ENCODE results near the gene DMC1.
"Not testable (repeated sequence)": the region's sequence is repeated elsewhere in the genome, so short reads cannot be mapped to it uniquely, and the experiment has no call there.

Gene DMC1, protein sequence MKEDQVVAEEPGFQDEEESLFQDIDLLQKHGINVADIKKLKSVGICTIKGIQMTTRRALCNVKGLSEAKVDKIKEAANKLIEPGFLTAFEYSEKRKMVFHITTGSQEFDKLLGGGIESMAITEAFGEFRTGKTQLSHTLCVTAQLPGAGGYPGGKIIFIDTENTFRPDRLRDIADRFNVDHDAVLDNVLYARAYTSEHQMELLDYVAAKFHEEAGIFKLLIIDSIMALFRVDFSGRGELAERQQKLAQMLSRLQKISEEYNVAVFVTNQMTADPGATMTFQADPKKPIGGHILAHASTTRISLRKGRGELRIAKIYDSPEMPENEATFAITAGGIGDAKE

DNA sequence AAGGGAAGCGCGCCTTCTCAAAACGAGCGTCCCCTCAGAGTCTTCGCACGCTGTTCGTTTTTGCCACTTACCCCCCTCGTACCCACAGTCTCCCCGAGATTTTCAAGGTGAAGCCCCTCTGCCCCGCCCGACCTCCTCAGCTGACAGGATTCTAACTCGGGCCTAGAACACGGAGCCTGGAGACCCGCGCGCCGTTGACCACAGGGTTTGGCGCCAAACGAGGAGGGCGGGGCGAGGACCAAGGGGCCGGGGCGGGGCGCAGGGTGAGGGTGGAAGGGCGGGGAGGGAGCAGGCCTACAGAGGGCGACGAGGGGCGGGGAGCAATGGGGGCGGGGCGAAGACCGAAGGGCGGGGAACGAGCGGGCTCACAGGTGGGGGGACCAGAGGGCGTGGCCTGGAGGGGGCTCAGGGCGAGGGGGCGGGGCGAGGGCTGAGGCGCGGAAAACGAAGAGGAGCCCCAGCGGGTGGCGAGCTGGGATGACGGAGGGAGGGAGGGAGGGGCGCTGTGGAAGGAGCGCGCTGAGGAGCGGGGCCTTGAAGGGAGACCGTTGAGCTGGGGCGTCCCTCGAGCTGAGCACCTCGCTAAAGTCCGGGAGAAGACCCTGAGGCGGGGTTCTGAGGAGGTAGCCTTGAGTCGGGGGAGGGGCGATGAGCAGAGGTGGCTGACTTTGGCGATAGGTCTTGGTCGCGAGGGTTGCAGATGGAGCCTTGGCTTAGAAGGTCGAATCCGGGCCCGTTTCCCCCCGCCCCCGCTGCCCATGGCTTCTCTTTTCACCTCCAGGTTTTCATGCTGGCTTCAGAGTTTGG, at the start of gene DMC1:
DMC1 (minus strand) TSS at position 212 of the 807 bp plus-strand sequence. CDS start 1,927 bp downstream, outside the sequence.
- peak; percentile 98 for DNase-seq (ENCODE audit: low spot score)

DNA sequence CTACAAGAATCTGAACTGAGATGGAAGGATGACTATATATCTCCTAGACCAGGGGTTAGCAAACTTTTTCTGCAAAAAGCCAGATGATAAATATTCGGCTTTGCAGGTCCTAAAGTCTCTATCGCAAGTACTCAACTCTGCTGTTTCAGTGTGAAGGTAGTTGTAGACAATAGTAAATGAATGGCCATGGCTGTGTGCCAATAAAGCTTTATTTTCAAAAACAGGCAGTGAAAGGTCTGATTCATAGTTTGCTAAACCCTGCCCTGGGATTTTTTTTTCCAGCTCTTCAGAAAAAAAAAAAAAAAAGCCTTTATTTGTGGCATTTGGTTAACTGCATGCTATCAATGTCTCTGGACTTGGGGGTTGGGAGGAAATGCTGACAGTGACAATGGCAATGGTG, 48.7 kb upstream of the DMC1 start:
- no peak for DNase-seq (ENCODE audit: low spot score)

DNA sequence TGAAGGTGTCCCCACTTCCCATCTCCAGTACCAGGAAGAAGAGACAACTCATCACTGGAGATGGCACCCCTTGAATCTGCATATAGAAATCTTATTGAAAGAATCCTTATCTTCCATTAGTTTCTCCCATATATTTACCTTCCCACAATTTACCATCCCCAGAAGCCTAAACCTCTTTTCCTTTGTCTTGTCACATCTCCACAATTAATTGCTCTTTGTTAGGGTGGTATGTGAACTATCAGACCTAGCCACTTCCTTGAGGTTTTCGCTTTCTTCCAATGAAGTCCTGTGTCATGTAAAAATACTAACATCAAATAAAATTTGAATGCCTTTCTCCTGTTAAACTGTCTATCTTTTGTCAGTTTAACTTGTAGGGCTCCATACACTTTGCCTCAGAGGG, 48.3 kb upstream of the DMC1 start:
- DNase-seq (ENCODE audit: low spot score) = no peak

DNA sequence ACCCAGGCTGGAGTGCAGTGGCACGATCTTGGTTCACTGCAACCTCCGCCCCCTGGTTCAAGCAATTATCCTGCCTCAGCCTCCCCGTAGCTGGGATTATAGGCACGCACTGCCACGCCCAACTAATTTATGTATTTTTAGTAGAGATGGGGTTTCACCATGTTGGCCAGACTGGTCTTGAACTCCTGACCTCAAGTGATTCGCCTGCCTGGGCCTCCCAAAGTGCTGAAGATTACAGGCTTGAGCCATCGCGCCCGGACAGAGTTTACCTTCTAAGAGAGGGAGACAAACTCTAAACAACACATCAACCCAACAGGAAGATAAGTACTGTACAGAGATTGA, 45.1 kb upstream of the DMC1 start:
- not testable (repeated sequence) for DNase-seq (ENCODE audit: low spot score)

DNA sequence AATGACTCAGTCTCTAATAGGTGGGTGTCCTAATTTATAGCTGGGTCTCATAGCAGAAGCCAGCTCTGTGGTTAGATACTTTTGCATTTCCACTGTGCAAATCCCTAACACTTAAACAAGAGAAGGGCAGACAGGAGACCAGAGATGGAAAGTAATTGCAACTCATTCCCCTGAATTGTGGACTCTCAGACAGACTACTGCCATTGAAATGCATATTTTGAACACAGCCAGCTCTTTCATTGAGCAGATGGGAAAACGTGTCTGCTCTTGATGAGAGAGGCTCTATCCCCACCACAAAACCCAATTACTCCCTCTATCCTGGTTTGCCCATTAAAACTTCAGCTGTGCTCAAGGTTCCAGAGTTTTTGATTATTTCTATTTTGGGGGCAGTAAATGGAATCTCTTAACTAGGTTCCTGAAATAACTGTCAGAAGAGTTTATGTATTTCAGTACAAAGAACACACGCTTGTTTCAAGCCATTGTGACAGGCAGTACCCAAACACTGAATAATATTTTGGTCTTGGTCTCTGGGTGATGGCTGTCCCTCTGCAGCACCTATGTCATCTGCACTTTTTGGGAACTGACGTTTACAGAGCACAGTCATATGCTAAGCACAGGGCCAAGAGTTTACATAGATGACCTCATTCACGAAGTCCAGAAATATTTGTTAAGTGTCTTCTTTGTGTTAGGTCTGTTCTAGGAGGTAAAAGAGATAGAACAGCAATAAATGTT, 44.5 kb upstream of the DMC1 start:
- no peak for DNase-seq (ENCODE audit: low spot score)

DNA sequence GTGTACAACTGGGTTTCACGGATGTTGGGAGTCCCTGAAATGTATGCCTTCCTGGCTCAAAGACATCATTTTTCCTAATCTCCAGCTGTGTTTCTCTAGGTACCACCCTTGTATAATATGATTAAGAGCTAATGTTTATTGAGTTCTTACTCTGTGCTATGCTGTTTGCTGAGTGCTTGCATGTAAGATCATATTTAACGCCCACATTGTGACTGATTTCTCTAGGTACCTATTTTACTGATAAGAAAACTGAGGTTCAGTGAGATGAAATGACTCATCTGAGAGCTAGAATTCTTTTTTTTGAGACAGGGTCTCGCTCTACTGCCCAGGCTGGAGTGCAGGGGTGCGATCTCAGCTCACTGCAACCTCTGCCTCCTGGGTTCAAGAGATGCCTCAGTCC, 43.6 kb upstream of the DMC1 start:
- peak; percentile 14 for DNase-seq (ENCODE audit: low spot score)

DNA sequence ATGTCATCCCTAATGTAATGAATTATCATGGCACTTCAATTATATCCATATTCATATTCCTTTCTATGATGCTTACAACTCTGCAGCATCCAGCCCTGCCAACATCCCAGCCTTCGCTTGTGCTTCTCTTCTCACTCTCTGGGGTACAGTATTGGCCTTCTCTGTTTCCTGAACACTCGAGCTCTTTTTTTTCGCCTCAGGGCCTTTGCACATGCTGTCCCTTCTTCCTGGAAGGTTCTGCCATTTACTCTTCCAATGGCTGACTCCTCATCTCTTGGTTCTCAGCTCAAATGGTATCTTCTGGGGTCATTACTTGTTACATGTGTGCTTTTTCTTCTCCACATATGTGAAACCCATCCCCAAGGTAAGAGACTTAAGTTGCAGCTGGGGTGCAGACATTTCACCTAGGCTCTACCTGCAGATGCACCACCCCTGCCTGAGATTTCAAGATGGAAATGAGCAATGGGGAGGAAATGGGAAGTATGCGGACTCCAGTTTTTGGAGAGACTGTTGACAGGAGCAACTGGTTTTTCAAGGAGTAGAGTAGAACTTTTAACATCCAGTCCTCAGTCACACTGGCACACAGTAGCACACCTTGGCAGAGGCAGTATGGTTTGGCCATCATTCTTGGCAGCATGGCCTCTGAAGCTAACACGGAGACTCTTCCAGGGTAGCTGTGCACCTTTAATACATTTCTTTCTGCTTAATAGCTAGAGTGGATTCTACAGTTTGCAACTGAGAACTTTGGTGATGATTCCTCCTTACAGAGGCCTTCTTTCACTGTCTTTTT, 42.4 kb upstream of the DMC1 start:
- no peak for DNase-seq (ENCODE audit: low spot score)

DNA sequence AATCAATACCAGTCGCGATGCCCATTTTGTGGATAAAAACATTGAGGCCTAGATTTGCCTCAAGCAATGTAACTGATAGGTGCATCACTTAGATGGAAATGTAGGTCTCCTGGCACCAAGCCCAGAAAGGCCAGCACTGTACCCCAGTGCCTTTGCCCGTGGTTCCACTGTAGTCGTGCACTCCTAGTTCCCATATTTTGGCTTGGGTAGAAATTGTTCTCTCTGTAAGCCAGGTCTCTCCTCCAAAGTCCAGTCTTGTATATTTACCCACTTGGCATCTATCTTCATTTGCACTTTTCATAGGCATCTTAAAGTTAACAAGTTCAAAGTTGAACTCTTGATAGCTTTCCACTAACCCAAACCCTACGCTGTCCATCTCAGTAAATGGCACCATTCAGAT, 41.6 kb upstream of the DMC1 start:
- no peak for DNase-seq (ENCODE audit: low spot score)

DNA sequence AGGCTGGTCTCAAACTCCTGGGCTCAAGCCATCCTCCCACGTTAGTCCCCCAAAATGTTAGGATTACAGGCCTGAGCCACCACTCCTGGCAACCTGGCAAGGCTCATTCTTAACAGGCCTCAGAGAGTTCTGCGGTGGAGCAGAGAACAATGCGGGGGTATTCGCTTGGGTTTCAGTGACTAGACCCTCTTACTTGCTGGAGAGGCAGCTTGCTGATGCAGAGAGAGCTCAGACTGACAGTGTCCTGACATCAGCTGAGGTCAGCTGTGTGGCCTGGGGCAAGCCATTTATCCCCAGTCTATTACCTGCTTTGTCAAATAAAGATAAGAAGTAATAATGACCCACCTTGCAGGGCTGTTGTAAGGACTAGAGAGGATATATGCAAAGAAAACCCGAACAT, 40.3 kb upstream of the DMC1 start:
- DNase-seq (ENCODE audit: low spot score) = no peak

DNA sequence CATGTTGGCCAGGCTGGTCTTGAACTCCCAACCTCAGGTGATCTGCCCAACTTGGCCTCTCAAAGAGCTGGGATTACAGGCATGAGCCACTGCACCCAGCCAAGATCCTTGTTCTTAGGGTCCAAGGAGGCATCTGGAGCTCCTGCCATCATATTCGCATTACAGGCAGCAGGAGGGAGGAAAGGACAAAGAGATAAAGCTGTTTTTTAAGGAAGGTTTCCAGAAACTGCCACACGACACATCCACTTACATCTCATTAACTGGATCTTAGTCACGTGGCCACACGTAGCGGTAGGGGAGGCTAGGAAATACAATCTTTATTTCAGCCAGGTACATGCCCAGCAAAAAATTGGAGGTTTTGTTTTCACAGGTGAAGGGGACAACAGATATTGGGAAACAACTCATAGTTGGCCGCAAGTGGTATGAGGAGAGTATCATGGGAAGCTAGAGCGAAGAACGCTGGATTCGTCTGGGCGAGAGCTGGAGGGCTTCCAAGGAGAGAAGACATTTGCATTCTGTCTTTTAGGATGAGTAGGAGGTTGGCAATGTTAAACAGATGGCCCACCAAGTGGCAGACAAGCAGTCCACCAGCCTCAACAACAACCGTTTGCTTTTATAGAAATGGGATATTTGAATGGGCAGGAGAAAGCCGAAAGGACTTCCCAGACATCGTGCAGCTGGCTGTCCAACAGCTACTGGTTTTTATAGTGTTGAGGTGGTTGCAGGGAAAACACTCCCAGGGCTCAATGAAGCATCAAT, 39.2 kb upstream of the DMC1 start:
- DNase-seq (ENCODE audit: low spot score) = no peak

DNA sequence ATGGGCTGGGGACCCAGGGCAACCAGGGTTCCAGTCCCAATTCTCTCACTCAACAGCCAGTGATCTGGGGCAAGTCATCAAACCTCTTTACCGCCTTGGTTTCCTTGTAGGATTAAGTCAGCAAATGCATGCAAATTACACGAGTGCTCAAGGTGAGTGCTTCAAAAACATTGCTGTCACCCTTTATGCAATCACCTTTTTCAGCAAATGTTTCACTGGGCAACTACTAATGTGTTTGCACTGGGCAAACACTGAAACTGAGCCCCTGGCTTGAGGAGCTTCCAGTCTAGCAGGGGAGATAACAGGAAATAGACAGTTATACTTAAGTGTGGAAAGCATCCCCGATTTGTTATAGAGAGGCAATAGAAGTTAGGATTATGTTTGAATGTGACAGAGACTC, 37.7 kb upstream of the DMC1 start:
- no peak for DNase-seq (ENCODE audit: low spot score)

DNA sequence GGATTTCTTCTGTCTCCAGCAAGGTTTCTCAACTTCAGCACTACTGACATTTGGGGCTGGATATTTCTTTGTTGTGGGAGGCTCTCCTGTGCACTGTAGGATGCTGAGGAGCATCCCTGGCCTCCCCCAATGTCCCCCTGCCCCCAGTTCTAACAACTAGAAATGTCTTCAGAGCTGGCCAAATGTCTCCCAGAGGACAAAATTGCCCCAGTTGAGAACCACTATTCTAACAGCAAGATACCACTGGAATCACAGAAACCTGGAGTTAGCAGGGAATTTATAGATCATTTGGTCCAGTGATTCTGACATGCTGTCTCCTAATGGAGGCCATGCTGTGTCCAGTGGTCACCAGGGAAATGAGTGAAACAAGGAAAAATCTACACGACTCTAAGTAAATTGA, 32.2 kb upstream of the DMC1 start:
- DNase-seq (ENCODE audit: low spot score) = no peak

DNA sequence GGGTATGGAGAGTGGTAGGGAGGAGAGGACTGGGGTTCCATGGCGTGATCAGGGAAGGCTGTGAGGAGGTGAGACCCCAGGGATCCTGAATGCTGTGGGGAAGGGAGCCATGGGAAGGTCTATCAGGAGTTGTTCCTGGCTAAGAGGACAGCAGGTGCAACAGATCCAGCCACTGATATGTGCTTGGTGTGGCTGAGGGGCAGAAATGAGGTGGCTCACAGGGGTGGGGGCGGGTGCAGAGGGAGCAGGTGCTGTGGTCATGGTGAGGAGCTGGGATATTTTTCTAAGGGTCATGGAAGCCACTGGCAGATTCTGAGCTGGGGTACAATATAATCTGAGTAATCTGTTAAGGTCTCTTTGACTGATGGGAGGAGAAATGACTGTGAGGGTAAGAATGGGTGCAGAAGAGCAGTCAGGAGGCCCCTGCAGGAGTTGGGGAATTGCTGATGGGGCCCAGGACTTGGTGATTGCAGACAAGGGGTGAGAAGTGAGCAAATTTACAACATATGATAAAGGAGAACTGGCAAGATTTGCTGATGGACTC, 31.3 kb upstream of the DMC1 start:
- no peak for DNase-seq (ENCODE audit: low spot score)

DNA sequence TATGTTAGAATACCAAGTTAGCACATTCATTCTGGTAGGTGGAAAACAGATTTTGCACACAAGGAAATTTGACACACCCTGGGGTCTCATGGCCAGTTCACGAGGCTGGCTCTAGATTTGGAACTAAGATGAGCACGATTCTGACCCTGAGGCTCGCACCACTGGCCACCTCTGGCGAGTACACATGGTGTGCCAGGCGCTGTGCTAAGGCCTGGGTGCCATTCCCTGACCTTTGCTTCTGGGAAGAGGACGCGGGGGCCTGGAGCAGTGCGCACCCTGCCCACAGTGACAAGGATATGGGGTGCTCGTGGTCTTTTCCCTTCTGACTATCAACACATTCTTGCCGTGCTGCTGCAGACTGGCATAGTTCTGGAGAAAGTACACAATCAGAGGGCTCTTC, 29.5 kb upstream of the DMC1 start:
- no peak for DNase-seq (ENCODE audit: low spot score)

DNA sequence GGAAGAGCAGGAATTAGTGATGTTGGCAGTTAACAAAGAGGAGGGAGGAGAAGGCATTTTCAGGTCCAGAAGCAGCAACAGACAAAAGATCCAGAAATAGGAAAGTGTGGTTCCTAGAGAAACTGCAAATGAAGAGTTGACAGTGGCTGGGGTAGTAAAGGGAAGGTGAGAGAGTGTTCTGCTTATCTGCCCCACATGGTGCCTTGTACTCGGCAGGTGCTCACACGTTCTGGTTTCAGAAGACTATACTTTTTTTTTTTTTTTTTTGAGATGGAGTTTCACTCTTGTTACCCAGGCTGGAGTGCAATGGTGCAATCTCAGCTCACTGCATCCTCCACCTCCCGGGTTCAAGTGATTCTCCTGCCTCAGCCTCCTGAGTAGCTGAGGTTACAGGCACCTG, 12.9 kb upstream of the DMC1 start:
- not testable (repeated sequence) for DNase-seq (ENCODE audit: low spot score)

DNA sequence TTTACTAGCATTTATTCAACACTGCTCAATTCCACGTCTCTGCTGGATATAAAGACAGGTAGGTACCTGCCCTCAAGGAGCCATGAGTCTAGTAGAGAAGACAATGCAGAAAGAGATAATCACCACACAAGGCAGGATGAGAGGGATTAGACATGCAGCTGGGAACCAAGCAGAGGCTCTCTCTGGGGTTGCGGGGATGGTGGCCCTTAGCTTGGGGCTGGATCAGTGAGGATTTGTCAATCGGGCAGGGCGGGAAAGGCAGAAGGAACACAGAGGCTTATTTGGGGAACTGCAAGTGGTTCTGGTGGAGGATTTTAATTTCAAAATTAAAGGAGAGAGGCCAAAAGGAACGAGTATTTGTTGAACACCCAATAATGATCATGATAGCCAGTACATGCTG, 8.5 kb upstream of the DMC1 start:
- no peak for DNase-seq (ENCODE audit: low spot score)

DNA sequence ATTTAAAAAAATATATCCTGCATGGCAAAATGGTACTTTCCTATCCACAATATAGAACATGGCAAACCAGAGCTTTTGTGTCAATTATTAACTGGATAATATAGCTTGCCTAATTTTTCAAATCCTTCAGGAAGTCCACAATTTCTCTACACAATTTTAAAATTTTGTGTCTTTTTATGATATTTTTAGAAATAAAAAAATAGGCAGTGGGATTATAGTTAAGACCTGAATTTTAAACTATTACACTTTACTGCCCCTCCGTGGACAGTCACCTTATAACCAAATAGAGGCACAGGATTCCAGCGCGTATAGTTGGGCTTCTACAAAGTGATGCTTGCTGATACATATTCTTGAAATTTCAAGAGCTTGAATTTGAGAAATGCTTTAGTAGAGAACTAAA, 2.1 kb upstream of the DMC1 start:
- DNase-seq (ENCODE audit: low spot score) = peak; percentile 52

DNA sequence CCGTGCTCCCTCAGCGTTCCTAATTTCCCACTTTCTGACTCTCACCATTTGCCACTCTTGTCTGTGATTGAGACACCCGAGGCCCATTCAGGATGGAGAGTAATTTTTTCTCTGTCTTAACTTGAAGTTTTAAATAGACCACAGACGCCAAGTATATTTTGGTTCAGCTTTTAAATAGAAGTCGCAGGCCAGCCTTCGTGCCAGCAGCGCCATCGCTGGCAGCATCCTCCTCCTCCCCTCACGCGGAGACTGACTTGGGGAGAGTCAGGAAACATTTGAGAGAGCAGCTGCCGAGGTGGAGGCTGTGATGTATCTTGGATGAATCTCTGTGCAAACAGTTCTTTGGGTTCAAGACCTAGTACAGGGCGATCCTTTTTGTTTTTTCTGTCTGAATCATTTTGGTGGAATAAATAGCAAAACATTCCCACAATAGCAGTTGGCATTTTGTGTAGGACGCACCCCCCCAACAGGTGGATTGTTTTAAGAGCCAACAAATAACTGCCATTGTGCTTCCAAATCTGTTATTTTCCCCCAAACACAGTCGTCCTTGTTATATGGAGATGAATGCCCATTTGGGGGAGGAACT, 889 bp upstream of the DMC1 start:
- peak; percentile 34 for DNase-seq (ENCODE audit: low spot score)

DNA sequence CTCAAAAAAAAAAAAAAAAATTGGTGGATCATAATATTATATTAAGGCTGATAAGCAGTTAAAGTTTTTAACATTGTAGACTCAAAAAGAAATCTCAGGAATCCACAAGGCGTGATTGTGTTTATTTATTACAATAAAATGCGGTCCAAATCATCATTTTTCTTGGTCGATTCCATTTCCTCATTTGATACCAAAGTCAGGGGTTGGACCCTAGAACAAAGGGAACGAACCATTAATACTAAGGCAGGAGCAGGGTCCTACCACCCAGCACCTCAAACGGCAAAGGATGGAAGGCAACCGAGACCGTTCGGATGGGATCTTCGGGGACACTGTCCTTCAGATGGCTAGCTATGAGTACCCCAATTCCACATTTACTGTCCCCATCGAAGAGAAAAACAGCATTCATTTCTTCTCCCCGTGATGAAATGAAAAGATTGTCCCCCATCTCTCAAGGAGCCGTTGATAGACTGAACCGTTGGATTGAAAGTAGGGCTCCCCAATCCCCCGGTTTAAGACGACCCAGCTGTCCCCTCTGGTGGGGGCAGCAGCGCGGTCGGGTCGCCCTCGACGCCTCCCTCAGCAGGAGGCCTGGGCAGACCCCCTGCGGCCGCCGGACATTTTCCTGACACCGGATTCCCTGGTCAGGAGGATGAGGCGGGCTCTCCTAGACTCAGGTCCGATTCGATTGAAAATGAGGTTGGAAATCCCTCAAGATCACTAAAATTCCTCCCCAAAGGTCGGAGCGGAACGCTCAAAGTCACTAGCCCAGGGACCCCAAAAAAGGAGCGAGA, 607 bp downstream of the DMC1 start:
- DNase-seq (ENCODE audit: low spot score) = peak; percentile 7

All from activated CD4-positive, alpha-beta T cell treated with anti-CD3 and anti-CD28 coated beads, Interleukin-2, Interleukin-4, amounts not matched to agents 100 ng/mL and 50 ng/mL, durations not matched to agents 16 hours and 8 hours (primary cell).